Hepatocyte (in vitro differentiated cells): ENCODE data around the gene FA2H.

ENCODE experiments used
- CTCF ChIP-seq: fragments of 200-600 bp; sonication (generic); IDR thresholded peaks from 2 replicates; pipeline ENCODE4 v1.5.1; 2016; ENCODE audit warnings: antibody characterized with exemption, mild to moderate bottlenecking; ENCODE audit not compliant: poor library complexity
- EZH2phosphoT487 ChIP-seq: fragments of 200-600 bp; sonication (generic); IDR thresholded peaks from one replicate; pipeline ENCODE4 v1.6.1; 2018; ENCODE audit warnings: antibody characterized with exemption, mild to moderate bottlenecking, low read depth, moderate library complexity; ENCODE audit not compliant: unreplicated experiment, severe bottlenecking

GRCh38 chr16:74736531-74737157, 38.0 kb downstream of the FA2H start:
- no peak for TF ChIP-seq CTCF
- TF ChIP-seq EZH2phosphoT487: no peak
